GM18502 (cell line): ENCODE results near the gene BOK.

ENCODE experiments used
- ATAC-seq: cut with Tn5 transposase; IDR thresholded peaks from one replicate; pipeline ENCODE4 v1.9.1; 2021; ENCODE audit warnings: mild to moderate bottlenecking; ENCODE audit not compliant: unreplicated experiment, poor library complexity

Gene BOK

DNA sequence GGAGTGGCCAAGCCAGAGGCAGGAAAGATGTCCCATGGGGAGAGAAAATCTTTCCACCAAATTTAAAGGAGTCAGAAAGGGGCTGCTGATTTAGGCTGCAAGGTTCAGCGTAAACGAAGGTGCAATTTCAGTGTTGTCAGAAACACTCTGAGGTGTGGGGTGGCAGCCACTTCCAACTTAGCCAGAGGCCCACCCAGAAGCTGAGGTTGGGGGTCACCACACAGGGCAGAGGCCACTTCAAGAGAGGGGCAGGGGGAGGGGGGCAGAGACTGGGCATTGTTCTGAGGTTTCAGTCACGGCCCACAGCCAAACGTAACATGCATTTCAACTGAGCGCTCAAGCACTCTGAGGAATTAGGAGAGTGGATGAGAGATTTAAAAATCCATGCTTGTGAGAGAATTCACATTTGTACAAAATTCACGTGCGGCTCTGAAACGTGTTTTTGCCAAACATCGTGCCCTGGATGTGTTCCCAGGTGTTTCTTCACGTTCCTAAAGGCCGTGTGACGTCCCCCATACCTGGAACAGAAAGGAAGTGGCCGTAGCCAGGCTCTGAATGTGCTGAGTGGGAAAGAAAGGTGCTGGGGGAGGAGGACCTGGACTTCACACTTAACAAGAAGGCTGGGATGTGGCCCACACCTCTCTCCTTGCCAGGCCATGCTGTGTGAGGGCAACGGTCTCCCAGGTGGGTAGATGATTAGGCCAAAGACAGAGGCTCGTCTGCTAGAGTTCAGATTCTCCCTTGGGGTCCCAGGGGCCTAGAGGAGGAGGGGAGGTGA lies 19.5 kb upstream of the BOK start:
- no peak for ATAC-seq

DNA sequence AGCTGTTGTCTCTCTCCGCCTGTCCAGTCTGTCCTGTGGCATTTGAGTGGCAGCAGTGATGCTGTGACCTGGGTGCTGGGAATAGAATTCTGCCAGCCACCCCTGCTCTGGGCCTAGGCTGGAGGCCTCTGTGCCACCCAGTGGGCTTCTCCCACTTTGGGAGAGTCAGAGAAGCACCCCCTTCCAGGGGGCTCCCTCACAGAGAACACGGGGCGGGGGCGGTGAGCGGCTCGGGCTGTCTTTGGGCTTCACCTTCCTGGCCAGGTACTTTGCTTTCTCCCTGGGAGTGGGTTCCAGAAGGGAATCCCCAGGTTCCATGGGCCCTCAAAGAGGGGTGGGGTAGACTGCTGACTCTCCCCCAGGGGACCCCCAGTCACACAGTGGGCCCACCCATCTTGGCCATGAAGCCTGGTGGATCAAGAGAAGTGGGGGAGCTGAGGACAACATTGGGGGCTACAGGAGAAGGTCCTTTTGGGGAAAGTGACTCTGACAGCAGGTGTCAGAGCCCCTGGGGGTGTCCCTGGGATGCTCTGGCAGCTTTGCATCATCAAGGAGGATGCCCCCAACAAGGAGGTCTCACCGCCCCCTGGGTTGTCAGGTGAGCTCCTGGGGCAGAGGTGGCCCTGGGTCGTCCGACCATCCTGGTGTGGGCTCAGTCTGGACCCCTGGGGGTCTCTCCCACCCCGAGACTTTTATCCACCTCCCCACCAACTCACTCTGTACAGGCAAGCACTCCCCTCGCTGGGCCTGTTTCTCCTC lies 18.8 kb upstream of the BOK start:
- ATAC-seq = no peak

DNA sequence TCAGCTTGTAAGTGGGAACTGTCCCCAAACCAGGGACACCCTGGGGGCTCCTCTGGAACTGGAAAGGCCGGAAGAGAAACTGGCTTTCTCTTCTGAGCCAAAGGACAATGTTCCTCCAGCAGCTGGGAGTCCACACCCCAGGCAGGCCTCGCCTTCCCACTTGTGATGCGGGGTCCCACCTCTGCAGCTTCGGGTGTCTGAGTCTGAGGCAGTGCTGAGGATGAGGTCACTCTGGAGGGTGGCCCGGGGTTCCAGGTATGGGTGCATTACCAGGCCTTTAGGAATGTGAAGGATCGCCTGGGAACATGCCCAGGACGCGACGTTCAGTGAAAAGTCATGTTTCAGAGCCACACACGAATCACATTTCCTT lies 18.2 kb upstream of the BOK start:
- ATAC-seq = no peak

DNA sequence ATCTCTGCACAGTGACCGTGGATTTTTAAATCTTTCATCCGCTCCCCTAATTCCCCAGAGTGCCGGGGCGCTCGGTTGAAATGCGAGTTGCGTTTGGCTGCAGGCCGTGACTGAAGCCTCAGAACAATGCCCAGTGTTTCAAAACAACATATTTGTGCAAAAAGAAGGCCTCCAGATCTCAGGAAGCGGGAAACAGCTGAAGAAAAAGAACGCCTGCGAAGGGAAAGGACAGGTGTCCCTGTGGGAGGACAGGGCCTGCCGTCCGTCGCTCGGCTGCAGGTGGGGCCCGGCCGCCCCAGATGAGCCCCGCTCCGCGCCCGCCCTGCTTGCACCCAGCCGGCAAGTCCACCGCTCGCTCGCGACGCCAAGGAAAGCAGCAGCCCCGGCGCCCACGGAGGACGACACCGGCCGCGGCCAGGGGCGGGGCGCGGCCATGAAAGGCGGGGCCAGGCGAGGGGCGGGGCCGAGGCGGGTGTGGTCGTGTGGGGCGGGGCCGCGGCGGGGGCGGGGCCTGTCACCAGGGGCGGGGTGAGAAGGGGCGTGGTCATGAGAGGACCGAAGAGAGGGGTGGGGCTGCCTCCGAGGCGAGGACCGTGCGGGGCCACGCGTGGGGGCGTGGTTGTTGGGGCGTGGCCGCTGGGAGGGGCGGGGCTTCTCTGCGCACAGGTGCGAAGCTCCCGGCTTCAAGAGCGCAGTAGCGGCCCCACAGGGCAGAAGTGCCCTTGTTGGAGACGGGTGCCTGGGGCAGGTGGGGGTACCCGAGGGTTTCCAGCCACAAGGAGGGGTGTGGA lies 17.6 kb upstream of the BOK start:
- ATAC-seq = no peak

DNA sequence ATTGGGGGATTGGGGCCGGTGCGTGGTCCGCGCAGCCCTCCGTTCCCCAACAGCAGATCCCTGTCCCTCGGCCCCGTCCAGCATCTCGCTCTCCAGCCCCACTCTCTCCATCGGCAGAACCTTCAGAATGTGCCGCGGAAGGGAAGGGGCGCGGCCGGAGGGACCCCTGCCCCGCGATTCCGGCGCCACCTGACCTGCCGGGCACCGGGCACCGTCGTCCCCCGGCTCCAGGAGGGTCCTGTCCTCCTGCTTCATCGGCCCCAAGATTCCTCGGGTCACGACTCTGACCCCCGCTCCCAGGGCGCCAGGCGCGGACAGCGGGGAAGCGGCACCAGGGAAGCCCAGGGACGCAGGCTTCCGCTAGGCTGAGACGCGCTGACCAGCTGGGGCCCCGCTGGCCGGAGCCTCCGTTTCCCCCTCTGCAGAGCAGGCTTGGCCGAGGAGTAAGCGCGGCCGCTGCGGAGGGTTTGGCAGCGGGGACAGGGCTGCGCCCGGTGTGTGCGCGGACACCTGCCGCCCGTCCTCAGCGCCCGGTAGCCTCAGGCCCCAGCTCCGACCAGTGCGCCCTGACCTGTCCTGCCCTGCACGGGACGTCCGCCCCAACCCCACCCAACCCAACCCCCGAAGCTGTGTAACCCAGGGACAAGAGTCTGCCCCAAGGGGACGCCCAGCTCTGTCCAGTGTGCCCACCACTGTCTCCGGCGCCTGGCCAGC lies 16.8 kb upstream of the BOK start:
- ATAC-seq = no peak

DNA sequence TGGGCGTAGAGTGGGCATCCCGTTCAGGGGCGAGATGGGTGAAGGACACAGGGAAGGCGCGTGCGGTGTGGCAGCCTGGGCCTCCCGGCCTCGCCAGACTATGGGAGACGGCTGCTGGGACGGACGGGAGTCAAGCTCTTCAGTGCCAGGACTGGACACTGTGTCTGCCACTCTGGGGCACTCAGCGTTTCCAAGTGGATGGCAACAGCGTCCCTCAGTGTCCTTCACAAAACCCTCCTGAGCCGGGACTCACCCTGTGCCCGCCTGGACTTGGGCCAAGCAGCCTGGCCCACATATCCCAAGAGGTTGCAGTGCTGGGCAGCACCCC lies 16.3 kb upstream of the BOK start:
- no peak for ATAC-seq

DNA sequence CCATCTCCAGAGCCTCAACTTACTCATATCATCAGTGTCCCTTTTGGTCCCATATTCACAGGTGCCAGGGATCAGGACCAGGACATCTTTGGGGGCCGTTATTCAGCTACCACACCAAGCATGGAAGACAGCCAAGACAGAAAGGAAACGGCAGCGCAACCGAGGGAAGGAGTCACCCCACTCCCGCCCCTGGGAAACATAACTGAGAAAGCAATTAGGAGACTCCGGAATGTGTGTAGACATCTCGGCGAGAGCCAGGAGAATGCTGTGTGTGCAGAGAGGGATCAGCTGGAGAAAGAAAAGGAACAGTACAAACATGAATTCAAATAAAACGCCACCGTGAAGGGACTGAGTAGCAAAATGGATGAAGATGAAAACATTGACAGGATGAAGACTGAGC lies 13.4 kb upstream of the BOK start:
- no peak for ATAC-seq

DNA sequence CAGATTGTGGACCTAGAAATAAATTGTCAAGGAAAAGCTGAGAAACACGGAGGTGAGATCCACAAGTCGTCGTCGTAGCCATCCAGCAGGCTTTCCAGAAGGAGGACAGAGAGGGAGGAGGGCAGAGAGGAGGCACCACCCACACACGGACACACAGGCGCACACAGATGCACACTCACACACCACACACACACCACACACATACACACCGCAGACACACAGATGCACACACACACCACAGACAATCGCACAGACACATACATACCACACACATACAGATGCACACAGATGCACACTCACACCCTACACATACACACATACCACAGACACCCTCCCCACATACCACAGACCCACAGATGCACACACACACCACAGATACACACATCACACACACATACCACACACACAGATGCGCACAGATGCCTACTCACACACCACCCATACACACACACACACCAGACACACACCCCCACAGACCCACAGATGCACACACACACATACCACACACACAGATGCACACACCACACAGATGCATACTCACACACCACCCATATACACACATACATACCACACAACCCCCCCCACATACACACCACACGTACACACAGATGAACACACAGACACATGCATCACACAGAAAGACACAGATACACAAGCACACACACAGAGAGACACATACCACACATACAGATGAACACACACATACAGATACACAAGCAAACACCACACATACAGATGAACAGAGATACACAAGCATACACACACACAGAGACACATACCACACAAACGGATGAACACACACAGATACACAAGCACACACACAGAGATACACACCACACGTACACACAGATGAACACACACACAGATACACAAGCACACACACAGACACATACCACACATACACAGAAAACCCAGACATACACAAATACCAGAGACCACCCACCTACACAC lies 12.7 kb upstream of the BOK start:
- ATAC-seq = no peak

DNA sequence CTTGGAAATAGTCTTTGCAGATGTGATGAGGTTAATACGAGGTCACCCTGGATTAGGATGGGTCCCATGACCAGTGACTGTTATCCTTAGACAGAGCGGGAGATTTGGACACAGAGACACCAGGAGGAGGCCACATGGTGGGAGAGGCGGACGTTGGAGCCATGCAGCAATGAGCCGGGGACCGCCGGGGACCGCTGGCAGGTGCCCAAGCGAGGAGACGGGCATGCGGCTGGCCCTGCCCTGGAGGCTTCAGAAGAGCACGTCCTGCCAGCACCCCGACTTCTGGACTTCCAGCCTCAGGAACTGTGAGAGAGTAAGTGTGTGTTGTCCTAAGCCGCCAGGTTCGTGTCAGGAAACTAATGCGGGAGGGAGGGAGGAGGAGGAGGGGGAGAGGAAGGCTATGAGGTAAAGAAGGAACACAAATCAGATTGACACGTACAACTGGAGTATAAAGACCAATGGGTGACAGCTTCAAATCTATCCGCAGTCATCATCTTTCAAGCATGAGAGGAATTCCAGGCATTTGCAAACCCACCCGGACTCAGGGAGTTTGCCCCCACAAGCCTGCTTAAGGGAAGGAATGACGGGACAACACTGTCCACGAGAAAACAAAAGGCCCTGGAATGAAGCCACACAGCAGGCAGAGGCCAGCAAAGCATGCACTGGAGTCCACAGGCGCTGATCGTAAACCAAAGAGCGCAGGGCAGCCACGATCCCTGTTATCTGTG lies 11.6 kb upstream of the BOK start:
- no peak for ATAC-seq

DNA sequence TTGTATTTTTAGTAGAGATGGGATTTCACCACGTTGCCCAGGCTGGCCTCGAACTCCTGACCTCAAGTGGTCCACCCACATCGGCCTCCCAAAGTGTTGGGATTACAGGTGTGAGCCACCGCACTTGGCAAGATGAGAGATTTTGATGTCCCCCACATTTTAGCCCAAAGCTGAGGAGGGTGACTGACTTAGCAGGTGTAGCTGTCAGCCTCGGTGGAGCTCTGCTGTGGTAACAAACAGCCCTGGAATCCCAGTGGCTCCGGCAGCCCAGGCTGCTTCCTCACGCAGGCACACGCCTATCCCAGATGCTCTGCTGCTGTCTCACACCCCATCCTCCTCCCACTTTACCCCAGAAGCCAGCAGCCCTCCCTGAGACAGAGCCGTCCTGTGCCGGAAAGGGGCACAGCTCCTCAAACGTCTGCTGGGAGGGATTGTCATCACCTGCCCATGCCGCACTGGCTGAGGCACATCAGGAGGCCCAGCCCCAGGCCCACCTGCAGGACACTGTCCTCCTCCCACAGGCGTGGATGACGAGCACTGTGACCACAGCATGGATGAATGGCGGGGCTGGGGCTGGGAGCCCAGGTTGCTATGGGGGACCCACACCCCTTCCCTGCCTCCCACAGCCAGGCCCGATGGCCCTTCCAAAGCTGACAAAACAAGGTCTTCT lies 10.6 kb upstream of the BOK start:
- no peak for ATAC-seq

DNA sequence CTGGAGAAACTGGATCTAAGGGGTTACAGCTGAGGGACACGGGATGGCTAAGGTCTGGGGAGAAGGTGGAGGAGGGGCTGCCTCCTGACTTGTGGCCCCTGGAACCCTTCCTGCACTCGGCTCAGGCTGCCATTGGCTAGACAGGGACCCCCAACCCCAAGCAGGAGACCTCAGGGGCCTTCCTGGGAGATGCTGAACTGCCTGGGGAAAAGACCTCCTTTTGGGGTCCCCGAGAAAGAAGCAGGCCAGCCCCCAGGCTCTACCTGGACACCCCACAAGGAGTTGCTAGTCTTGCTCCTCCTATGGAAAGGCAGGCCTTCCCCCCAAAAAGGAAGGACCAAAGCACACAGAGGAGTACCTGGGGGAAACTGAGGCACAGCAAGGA lies 10.1 kb upstream of the BOK start:
- ATAC-seq = no peak

DNA sequence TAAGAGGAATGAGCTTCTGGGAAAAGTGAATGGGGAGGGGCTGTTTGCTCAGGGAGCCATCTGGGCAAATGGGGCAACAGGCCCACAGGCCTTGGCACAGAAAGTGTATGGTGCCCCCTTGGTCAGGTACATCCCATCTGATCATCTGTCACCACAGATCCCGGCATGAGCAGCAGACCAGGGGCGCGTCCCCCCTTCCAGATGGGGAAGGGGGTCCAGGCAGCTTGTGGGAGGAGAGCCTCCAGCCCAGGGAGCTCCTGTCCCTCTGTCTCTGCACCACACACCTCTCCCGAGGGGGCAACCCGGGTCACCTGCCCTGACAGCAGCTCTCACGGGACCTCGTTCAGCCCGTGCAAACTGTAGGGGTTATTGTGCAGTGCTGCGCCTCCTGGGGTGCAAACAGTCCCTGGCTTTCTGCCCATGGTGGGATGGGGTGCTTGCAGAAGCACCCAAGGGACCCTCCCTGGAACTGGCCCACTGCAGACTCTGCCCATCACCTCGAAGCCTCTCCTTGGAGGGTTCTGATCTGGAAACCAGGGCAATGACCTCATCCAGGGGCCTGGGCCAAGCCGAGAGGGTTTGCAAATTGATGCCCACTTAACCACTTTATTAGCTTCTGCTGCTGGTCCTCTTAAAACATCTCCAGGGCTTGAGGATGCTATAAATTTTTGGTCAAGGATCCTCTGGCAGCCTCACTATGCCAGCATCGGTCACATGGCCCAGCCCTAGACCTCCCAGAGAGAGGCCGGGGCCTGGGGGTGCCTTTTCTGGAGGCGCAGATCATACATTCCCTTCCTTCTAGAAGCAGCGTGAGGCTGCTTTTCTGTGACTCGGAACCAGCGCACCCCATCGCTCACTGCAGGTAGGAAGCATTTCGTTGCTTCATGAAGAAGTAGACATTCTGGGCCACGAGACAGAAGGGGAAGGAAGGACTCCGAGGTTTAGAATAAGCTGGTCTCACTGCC lies 7.6 kb upstream of the BOK start:
- ATAC-seq = no peak

DNA sequence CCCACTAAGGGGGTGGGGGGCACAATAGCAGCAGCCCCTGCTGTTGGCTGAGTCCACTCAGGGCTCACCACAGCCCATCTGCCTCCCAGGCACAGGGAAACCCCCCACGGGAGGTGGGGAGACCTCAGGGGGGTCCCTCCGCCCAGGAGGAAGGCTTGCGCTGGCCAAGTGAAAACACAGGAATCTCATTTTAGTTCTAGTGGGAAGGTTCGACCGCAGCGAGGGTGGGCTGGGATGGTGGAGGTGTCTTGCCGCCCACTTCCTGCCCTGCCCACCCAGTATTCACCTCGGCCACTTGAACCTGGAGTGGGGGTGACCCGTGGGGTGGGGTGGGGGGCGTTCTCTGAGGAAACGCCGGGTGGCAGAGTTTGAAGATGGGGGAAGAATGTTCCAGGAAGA lies 6.9 kb upstream of the BOK start:
- no peak for ATAC-seq

DNA sequence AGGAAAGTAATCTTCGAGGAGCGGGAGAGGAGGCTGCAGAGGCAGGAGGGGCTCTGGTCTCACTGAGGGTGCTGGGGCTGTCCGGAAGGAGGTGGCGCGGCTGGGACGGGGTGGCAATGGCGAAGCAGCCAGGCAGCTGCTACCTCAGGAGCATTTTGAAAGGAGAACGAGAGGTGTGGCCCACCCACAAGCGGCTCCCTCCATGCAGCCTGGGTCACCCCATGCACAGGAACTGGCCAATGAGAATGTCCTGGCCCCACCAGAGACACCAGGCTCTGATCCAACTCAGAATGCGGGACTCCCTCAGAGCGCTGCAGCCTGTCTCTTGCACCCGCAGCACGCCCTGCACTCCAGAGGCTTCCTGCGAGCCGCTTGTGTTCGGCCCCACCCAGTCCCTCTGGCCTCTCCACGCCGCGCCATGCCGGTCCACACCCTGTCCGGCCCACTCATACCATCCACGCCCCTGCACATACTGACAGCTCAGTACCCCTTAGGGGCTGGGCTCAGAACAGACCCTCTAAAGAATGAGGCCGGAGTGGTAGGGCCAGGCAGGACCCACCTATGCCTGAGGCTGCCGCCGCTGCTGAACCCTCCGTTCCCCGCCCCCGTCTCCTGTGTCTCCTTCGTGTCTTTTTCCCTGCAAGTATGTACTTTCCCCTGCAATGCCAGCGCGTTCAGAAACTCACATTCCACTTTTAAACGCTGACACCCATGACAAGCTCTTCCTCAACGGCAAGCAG lies 6.4 kb upstream of the BOK start:
- ATAC-seq = no peak

DNA sequence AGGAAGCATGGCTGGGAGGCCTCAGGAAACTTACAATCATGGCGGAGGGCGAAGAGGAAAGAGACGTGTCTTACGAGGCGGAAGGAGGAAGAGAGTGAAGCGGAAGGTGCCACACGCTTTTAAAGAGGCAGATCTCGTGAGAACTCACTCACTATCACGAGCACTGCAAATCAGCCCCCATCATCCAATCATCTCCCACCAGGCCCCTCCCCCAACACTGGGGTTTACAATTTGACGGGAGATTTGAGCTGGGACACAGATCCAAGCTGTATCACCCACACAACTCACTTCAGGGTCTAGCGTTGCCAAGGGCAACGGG lies 5.1 kb upstream of the BOK start:
- no peak for ATAC-seq

DNA sequence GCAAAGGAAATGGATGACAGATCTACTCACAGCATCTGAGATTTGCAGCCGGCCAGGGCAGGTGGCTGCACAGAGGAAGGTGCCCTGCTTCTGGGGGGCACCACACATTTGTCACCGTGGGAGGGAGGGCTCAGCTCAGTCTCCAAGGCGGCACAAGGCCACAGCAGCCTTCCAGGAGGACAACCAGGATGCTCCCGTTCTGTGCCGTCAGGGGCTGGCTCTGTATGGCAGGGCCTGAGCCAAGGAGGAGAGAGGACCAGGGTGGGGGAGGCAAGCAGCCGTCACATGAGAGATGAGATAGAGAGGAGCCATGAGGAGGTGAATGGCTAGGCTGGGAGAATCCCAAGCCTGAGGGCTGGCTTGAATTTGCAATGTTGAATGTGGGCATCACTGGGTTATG lies 4.6 kb upstream of the BOK start:
- no peak for ATAC-seq
